BJ (cell line): ENCODE measurements around the gene LOXHD1. TPM values are rescaled to one million over a fixed set of nuclear protein-coding genes. Genes with fewer than 3 reads are reported as not detected.

Experiments
- CTCF ChIA-PET: fragments of 350-600 bp; formaldehyde crosslinking; extraction: SDS; loops from one replicate; lab custom pipeline; 2021; ENCODE audit warnings: antibody characterized with exemption, inconsistent platforms; lab: Yijun Ruan, JAX
- POLR2A ChIA-PET: fragments of 300-600 bp; sonication (Branson Sonifier 250); formaldehyde crosslinking; extraction: SDS; loops from one replicate; lab custom pipeline; 2021; ENCODE audit warnings: antibody characterized with exemption; lab: Charles Lee
- DNase-seq: peaks from one replicate; pipeline ENCODE4 v3.0.0-alpha.2; 2011; ENCODE audit warnings: low read depth
- H3K27me3 ChIP-seq: 2 replicates; pipeline ENCODE4 v1.6.0; 2011; ENCODE audit warnings: low read length; ENCODE audit not compliant: control insufficient read depth, insufficient read depth
- H3K36me3 ChIP-seq: 2 replicates; pipeline ENCODE4 v1.5.1; 2011; ENCODE audit warnings: low read length; ENCODE audit not compliant: control insufficient read depth, insufficient read depth
- H3K4me3 ChIP-seq: 2 replicates; pipeline ENCODE4 v1.5.1; 2011; ENCODE audit warnings: low read depth, mild to moderate bottlenecking, control low read depth, low read length
- CTCF ChIP-seq: IDR thresholded peaks from 2 replicates; pipeline ENCODE4 v1.5.1; 2011; ENCODE audit warnings: low read depth, mild to moderate bottlenecking, control low read depth, inconsistent platforms, low read length, moderate library complexity; ENCODE audit not compliant: insufficient read depth
- polyA plus RNA-seq: library from polyadenylated mRNA; depleted of rRNA; stranded (reverse); fragments of >200 nt; gene quantifications from 2 replicates; pipeline ENCODE4 v1.2.3, GENCODE V29; 2011

The LOXHD1 gene
- polyA plus RNA-seq, 1 experiment, result not detected

GRCh38 chr18:46570666-46571065, 86.4 kb downstream of the LOXHD1 start:
- H3K27me3 ChIP-seq, result no peaks in the 10 kb centered on the region
- no peaks in the 10 kb centered on the region for H3K36me3 ChIP-seq
- CTCF ChIA-PET, result interaction anchor here (1.1 kb wide), 1 partner anchor 83 kb away, joined by 3 read pairs; no protein-coding TSS in a partner anchor
- POLR2A ChIA-PET, result no interaction called here
- TF ChIP-seq CTCF, result no peak
- DNase-seq, result no peak
- H3K4me3 ChIP-seq, result no peak overlapping the region

DNA sequence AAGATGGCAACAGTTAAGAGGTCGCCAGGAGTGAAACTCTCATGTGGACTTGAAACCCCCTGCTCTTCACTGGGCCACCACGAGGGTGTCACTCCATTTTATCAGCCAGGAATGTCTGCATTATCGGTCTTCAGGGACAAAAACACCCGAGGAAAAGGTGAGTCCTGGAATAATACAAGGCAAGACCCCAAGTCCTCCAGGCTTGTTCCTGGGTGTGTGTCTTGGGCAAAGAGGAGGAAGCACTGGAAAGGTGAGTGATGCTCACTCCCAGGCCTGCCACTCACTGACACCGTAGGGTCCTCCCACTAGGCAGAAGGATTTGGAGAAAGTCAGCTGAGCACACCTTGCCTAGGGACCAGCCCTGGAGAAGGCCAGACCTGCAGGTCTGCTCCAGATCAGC, 86.9 kb downstream of the LOXHD1 start:
- ChIA-PET CTCF (interaction anchor here (1.1 kb wide), 1 partner anchor 82 kb away, joined by 3 read pairs; no protein-coding TSS in a partner anchor), POLR2A (no interaction called here)
- no peaks in the 10 kb centered on the region for H3K36me3 ChIP-seq
- H3K4me3 ChIP-seq, result no peak overlapping the region
- no peaks in the 10 kb centered on the region for H3K27me3 ChIP-seq
- TF ChIP-seq CTCF, result no peak
- DNase-seq, result no peak

DNA sequence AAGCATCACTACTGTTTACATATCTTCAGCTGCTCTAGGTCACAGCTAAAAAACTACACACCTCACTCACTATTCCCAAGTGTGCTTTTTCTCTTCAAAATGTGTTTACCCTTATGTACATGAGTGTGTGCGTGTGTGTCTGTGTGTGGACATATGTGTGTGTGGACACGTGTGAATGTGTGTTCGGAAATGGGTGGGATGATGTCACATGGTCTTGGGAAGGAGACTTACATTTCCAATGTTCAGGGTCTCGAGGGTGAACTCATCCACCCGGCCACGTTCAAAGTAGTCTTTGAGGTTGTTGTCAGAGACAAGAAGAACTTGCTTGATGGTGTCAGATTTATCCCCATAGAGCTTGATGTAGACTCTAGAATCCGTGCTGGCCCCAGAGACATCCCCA, 87.8 kb downstream of the LOXHD1 start:
- no peak for DNase-seq
- Histone ChIP-seq H3K4me3 (no peak overlapping the region), H3K36me3 (no peaks in the 10 kb centered on the region), H3K27me3 (no peaks in the 10 kb centered on the region)
- ChIA-PET CTCF (no interaction called here), POLR2A (no interaction called here)
- no peak for TF ChIP-seq CTCF

GRCh38 chr18:46567196-46567595, 89.8 kb downstream of the LOXHD1 start:
- no peak for TF ChIP-seq CTCF
- H3K4me3 ChIP-seq, result no peak overlapping the region
- ChIA-PET POLR2A (no interaction called here), CTCF (no interaction called here)
- H3K27me3 ChIP-seq, result no peaks in the 10 kb centered on the region
- no peak for DNase-seq
- no peaks in the 10 kb centered on the region for H3K36me3 ChIP-seq

DNA sequence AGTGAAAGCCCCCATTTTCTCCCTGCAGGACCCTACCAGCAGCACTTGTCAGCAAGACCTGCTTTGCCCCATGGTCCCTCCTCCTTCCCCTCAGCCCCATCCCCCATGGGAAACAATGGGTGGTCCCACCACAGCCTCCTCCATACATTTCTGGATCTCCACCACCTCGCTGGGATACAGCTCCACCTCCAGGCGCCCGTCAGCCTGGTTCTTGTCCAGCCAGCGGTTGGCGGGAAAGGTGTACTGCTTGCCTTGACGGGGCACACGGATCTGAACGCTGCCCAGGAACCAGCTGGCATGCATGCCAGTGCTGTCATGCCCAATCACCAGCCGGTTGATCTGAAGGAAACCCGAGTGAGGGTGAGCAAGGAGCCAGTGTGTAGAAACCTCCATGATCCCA, 90.9 kb downstream of the LOXHD1 start:
- no peak for DNase-seq
- Histone ChIP-seq H3K4me3 (no peak overlapping the region), H3K36me3 (no peaks in the 10 kb centered on the region), H3K27me3 (no peaks in the 10 kb centered on the region)
- ChIA-PET POLR2A (no interaction called here), CTCF (no interaction called here)
- no peak for TF ChIP-seq CTCF
